ENCODE results near the gene SLC28A1.

The SLC28A1 gene

GRCh38 chr15:84886984-84887299 lies 2.5 kb downstream of the SLC28A1 start:
- Histone ChIP-seq H3K4me3 (ENCODE audit: insufficient read depth, low read length, poor library complexity, severe bottlenecking) (no peak overlapping the region), H3F3A (ENCODE audit: insufficient read depth) (no peaks in the 10 kb centered on the region), H3K27me3 (ENCODE audit: low read length) (no peaks in the 10 kb centered on the region), H3K9me2 (replicated peaks; ENCODE audit: insufficient read depth, low read length) (no peaks in the 10 kb centered on the region), H2AFZ (ENCODE audit: low read depth, low read length, severe bottlenecking) (no peak overlapping the region), H3K9me3 (ENCODE audit: insufficient read depth, low read length) (no peaks in the 10 kb centered on the region), H3K27ac (ENCODE audit: low read depth, low read length) (no peak overlapping the region), H4K20me1 (ENCODE audit: low read depth, low read length) (no peaks in the 10 kb centered on the region), H3K9ac (ENCODE audit: low read length) (no peak overlapping the region), H3K4me2 (ENCODE audit: low read depth, low read length, poor library complexity, severe bottlenecking) (no peak overlapping the region), H3K36me3 (ENCODE audit: low read length) (no peaks in the 10 kb centered on the region), H3K79me2 (ENCODE audit: insufficient read depth, low read length) (no peaks in the 10 kb centered on the region)
- TF ChIP-seq EZH2phosphoT487 (conservative IDR thresholded peaks at IDR 0.05; ENCODE audit: low read length), result no peak
- TF ChIP-seq CTCF (IDR thresholded peaks at IDR 0.05; ENCODE audit: insufficient read depth, low read length, poor library complexity, severe bottlenecking), result no peak

- Histone ChIP-seq H3K9me3 (ENCODE audit: insufficient read depth, low read length) (no peaks in the 10 kb centered on the region), H3K4me2 (ENCODE audit: low read depth, low read length, poor library complexity, severe bottlenecking) (no peak overlapping the region), H3K27ac (ENCODE audit: low read depth, low read length) (no peak overlapping the region), H3K27me3 (ENCODE audit: low read length) (no peaks in the 10 kb centered on the region), H3F3A (ENCODE audit: insufficient read depth) (no peaks in the 10 kb centered on the region), H3K79me2 (ENCODE audit: insufficient read depth, low read length) (no peaks in the 10 kb centered on the region), H3K9ac (ENCODE audit: low read length) (no peak overlapping the region), H4K20me1 (ENCODE audit: low read depth, low read length) (no peaks in the 10 kb centered on the region), H3K36me3 (ENCODE audit: low read length) (no peaks in the 10 kb centered on the region), H3K4me3 (ENCODE audit: insufficient read depth, low read length, poor library complexity, severe bottlenecking) (no peak overlapping the region), H3K9me2 (replicated peaks; ENCODE audit: insufficient read depth, low read length) (no peaks in the 10 kb centered on the region), H2AFZ (ENCODE audit: low read depth, low read length, severe bottlenecking) (no peak overlapping the region)
- no peak for TF ChIP-seq CTCF (IDR thresholded peaks at IDR 0.05; ENCODE audit: insufficient read depth, low read length, poor library complexity, severe bottlenecking)
- no peak for TF ChIP-seq EZH2phosphoT487 (conservative IDR thresholded peaks at IDR 0.05; ENCODE audit: low read length)
Observed at GRCh38 chr15:84887938-84888337, 3.5 kb downstream of the SLC28A1 start.

DNA sequence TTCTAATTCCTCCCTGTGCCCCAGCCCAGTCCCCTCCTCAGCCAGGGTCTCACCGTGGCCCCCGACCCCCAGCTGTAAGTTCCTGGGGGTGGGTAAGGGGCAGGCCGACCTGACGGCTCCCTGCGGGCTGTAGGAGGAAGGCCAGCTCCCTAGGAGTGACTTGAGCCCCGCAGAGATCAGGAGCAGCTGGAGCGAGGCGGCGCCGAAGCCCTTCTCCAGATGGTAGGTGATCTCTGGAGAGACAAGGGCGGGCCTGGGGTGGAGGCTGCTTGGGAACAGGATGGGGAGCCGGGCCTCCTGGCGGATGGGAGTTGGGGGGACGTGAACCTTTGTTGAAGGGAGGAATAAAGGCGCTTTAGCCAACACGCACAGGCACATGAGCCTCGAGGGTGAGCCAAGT lies 4.2 kb downstream of the SLC28A1 start:
- H3F3A ChIP-seq (ENCODE audit: insufficient read depth), result no peaks in the 10 kb centered on the region
- no peak overlapping the region for H3K27ac ChIP-seq (ENCODE audit: low read depth, low read length)

More for the DNA sequence above, 4.2 kb downstream of the SLC28A1 start:
- Histone ChIP-seq H3K9me2 (replicated peaks; ENCODE audit: insufficient read depth, low read length) (no peaks in the 10 kb centered on the region), H3K27me3 (ENCODE audit: low read length) (no peaks in the 10 kb centered on the region), H4K20me1 (ENCODE audit: low read depth, low read length) (no peaks in the 10 kb centered on the region), H3K79me2 (ENCODE audit: insufficient read depth, low read length) (no peaks in the 10 kb centered on the region), H2AFZ (ENCODE audit: low read depth, low read length, severe bottlenecking) (no peak overlapping the region), H3K4me3 (ENCODE audit: insufficient read depth, low read length, poor library complexity, severe bottlenecking) (no peak overlapping the region), H3K9ac (ENCODE audit: low read length) (no peak overlapping the region), H3K9me3 (ENCODE audit: insufficient read depth, low read length) (no peaks in the 10 kb centered on the region), H3K36me3 (ENCODE audit: low read length) (no peaks in the 10 kb centered on the region), H3K4me2 (ENCODE audit: low read depth, low read length, poor library complexity, severe bottlenecking) (no peak overlapping the region)
- TF ChIP-seq EZH2phosphoT487 (conservative IDR thresholded peaks at IDR 0.05; ENCODE audit: low read length) (no peak), CTCF (IDR thresholded peaks at IDR 0.05; ENCODE audit: insufficient read depth, low read length, poor library complexity, severe bottlenecking) (no peak)

Data from SU-DHL-6 (cell line).